ENCODE measurements around the gene IFI30. TPM values are rescaled to one million over a fixed set of nuclear protein-coding genes. Genes with fewer than 3 reads are reported as not detected.

The IFI30 gene
- total RNA-seq, 4 donors from 2014 or later = 36.3 to 58.4 (median 40.1) TPM

DNA sequence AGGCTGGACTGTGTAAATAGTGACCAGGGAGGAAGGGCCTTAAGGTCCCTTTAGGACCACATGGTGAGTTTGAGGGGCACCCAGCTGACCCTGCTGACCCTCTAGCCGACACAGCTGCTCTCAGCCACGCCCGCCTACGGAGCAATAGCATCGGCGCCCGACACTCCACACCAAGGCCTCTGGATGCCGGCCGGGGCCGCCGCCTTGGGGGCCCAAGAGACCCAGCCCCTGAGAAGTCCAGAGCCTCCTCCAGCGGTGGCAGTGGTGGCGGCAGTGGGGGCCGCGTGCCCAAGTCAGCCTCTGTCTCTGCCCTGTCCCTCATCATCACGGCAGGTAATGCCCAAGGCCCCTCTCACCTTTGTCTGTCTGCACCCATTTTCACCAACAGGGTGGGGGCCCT, 29.3 kb upstream of the IFI30 start:
- no peak for TF ChIP-seq POLR2A (IDR thresholded peaks at IDR 0.05)
- TF ChIP-seq, protein P1, sequence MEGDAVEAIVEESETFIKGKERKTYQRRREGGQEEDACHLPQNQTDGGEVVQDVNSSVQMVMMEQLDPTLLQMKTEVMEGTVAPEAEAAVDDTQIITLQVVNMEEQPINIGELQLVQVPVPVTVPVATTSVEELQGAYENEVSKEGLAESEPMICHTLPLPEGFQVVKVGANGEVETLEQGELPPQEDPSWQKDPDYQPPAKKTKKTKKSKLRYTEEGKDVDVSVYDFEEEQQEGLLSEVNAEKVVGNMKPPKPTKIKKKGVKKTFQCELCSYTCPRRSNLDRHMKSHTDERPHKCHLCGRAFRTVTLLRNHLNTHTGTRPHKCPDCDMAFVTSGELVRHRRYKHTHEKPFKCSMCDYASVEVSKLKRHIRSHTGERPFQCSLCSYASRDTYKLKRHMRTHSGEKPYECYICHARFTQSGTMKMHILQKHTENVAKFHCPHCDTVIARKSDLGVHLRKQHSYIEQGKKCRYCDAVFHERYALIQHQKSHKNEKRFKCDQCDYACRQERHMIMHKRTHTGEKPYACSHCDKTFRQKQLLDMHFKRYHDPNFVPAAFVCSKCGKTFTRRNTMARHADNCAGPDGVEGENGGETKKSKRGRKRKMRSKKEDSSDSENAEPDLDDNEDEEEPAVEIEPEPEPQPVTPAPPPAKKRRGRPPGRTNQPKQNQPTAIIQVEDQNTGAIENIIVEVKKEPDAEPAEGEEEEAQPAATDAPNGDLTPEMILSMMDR (IDR thresholded peaks at IDR 0.05) = no peak
- Histone ChIP-seq H3K36me3 (peaks cover 8 to 30% of the 10 kb centered on the region in 2 donors), H3K27me3 (no peaks in the 10 kb centered on the region), H3K4me1 (no peaks in the 10 kb centered on the region), H3K9me3 (no peaks in the 10 kb centered on the region), H3K4me3 (replicated peaks in 1 of 3) (no peak overlapping the region), H3K27ac (no peak overlapping the region)
- no peak for DNase-seq
- WGBS, 2 donors = 90 to 95% methylated on average over 3 to 9 of the region's 16 CpGs
- intact Hi-C loops (cut with DNase I) = no loop called here

DNA sequence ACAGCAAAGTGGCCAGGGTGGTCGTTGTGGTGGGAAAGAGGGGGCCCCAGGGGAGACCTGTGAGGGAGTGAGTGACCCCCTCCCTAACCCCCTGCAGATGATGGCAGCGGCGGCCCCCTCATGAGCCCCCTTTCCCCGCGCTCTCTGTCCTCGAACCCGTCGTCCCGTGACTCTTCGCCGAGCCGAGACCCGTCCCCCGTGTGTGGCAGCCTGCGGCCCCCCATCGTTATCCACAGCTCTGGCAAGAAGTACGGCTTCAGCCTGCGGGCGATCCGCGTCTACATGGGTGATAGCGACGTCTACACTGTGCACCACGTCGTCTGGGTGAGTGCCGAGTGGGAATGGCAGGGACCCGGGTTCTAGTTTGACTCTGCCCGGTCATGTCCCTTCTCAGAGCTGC, 28.7 kb upstream of the IFI30 start:
- no peaks in the 10 kb centered on the region for H3K9me3 ChIP-seq
- WGBS, 2 donors = 95 to 96% methylated on average over 27 to 28 of the region's 28 CpGs
- no peak for DNase-seq
- H3K4me1 ChIP-seq = no peaks in the 10 kb centered on the region
- no peak overlapping the region for H3K27ac ChIP-seq
- peaks cover 8 to 30% of the 10 kb centered on the region in 2 donors for H3K36me3 ChIP-seq
- no peak overlapping the region for H3K4me3 ChIP-seq (replicated peaks in 1 of 3)
- no peaks in the 10 kb centered on the region for H3K27me3 ChIP-seq
- intact Hi-C loops (cut with DNase I) = no loop called here
- no peak for TF ChIP-seq POLR2A (IDR thresholded peaks at IDR 0.05)
- TF ChIP-seq, protein P1 (IDR thresholded peaks at IDR 0.05) = no peak

DNA sequence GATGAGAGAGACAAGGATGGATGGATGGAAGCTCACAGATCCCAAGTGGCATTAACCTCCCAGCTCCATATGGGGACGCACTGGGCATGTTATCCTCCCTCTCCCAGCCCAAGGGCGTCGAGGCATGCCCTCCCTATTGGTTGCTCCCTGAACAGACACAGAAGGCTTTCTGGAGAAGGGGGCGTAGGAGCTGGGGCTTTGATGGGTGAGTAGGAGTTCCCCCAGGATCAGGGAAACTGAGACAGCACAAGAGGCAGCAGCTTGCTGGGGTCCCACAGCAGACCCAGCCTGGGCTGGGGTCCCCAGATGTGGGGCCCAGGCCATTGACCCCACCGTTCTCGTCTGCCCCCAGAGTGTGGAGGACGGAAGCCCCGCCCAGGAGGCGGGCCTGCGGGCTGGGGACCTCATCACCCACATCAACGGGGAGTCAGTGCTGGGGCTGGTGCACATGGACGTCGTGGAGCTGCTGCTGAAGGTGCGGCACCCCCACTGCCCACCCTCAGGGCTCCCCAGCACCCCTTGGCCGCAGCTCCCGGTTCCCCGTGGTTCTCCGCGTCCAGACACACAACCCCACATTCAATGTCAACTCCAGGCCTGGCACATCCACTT, 28.1 kb upstream of the IFI30 start:
- no peak for DNase-seq
- Histone ChIP-seq H3K9me3 (no peaks in the 10 kb centered on the region), H3K4me3 (replicated peaks in 1 of 3) (no peak overlapping the region), H3K27me3 (no peaks in the 10 kb centered on the region), H3K36me3 (peaks cover 6 to 29% of the 10 kb centered on the region in 2 donors), H3K27ac (no peak overlapping the region), H3K4me1 (no peaks in the 10 kb centered on the region)
- intact Hi-C loops (cut with DNase I) = no loop called here
- 94 to 98% methylated on average over 19 of the region's 19 CpGs for WGBS, 2 donors
- TF ChIP-seq POLR2A (IDR thresholded peaks at IDR 0.05) = no peak
- TF ChIP-seq, protein P1 (IDR thresholded peaks at IDR 0.05) = no peak

DNA sequence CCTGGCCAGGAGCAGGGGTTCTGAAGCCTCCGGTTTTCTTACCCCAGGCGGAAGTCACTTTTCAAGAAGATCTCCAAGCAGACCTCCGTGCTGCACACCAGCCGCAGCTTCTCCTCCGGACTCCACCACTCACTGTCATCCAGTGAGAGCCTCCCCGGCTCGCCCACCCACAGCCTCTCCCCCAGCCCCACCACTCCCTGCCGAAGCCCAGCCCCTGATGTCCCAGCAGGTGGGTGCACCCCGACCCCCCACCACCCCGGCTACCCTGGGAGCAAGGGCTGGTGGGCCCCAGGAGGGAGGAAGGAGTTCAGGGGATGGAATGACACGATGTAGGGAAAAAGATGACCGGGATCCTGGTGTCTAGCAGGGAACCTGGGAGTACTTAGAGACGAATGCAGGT, 26.2 kb upstream of the IFI30 start:
- 97% methylated on average over 11 to 13 of the region's 13 CpGs for WGBS, 2 donors
- no peak for DNase-seq
- Histone ChIP-seq H3K27me3 (no peaks in the 10 kb centered on the region), H3K4me1 (peaks cover 6 to 8% of the 10 kb centered on the region in 2 donors), H3K4me3 (replicated peaks in 1 of 3) (no peak overlapping the region), H3K27ac (no peak overlapping the region), H3K36me3 (peaks cover 5 to 23% of the 10 kb centered on the region in 2 donors), H3K9me3 (no peaks in the 10 kb centered on the region)
- intact Hi-C loops (cut with DNase I) = no loop called here
- no peak for TF ChIP-seq POLR2A (IDR thresholded peaks at IDR 0.05)
- TF ChIP-seq, protein P1 (IDR thresholded peaks at IDR 0.05) = no peak

DNA sequence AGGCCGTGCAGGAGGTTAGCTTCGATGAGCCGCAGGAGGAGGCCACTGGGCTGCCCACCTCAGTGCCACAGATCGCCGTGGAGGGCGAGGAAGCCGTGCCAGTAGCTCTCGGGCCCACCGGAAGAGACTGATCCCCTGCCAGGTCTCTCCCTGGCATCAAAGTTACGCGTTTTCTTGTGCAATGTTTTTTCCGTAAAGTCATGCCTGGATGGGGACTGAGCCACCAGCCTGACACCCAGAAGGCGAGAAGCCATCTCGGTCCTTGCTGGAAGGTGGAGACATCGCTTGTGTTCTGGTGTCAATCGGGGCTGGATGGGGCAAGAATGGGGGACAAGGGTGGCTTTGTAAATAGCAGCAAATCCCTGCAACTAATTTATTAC, 24.0 kb upstream of the IFI30 start:
- H3K9me3 ChIP-seq = no peaks in the 10 kb centered on the region
- H3K4me1 ChIP-seq = peaks cover 16 to 21% of the 10 kb centered on the region in 2 donors
- 92 to 96% methylated on average over 16 of the region's 16 CpGs for WGBS, 2 donors
- intact Hi-C loops (cut with DNase I) = no loop called here
- H3K27me3 ChIP-seq = no peaks in the 10 kb centered on the region
- no peak for DNase-seq
- H3K36me3 ChIP-seq = peaks cover 0 to 18% of the 10 kb centered on the region in 2 donors
- no peak overlapping the region for H3K27ac ChIP-seq
- TF ChIP-seq, protein P1 (IDR thresholded peaks at IDR 0.05) = no peak
- TF ChIP-seq POLR2A (IDR thresholded peaks at IDR 0.05) = no peak
- H3K4me3 ChIP-seq (replicated peaks in 1 of 3) = no peak overlapping the region

All from thyroid gland (tissue), 4 donors.